HL-60 (cell line): Measurements from ENCODE around the gene UFC1.

Experiments used
- CTCF ChIP-seq: IDR thresholded peaks from one replicate; pipeline ENCODE4 v1.5.1; 2011; ENCODE audit warnings: low read length, control low read depth, inconsistent platforms; ENCODE audit not compliant: insufficient read depth
- GABPA ChIP-seq: IDR thresholded peaks from 2 replicates; pipeline ENCODE4 v1.6.1; 2012; ENCODE audit warnings: low read depth
- POLR2AphosphoS5 ChIP-seq: IDR thresholded peaks from 2 replicates; pipeline ENCODE4 v1.6.1; 2012; ENCODE audit warnings: low read depth
- SPI1 ChIP-seq: IDR thresholded peaks from 2 replicates; pipeline ENCODE4 v1.6.1; 2012; ENCODE audit warnings: low read depth, mild to moderate bottlenecking, borderline replicate concordance
- TF ChIP-seq, protein P1 (sequence below): IDR thresholded peaks from 2 replicates; pipeline ENCODE4 v1.6.1; 2012; ENCODE audit warnings: low read depth; ENCODE audit not compliant: insufficient replicate concordance

DNA sequence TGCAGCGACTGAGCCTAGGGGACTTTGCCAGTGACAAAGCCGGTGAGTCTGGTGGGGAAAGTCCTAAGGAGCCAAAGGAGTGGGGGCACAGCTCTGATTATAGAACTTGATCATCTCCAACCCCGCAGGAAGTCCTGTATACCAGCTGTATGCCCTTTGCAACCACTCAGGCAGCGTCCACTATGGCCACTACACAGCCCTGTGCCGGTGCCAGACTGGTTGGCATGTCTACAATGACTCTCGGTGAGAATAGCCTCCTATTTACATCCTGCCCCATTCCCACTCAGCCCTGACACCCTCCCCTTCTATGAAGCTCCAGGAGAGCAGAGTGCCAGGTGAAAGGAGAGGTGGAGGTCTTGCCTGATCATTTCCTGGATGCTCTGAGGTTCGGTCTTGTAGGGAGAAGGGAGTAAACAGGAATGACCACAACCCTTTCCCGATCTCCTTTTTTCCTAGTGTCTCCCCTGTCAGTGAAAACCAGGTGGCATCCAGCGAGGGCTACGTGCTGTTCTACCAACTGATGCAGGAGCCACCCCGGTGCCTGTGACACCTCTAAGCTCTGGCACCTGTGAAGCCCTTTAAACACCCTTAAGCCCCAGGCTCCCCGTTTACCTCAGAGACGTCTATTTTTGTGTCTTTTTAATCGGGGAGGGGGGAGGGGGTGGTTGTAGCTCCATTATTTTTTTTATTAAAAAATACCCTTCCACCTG lies 11.3 kb downstream of the UFC1 start:
- TF ChIP-seq CTCF (no peak), POLR2AphosphoS5 (no peak), GABPA (no peak), SPI1 (no peak)
- TF ChIP-seq, protein P1, sequence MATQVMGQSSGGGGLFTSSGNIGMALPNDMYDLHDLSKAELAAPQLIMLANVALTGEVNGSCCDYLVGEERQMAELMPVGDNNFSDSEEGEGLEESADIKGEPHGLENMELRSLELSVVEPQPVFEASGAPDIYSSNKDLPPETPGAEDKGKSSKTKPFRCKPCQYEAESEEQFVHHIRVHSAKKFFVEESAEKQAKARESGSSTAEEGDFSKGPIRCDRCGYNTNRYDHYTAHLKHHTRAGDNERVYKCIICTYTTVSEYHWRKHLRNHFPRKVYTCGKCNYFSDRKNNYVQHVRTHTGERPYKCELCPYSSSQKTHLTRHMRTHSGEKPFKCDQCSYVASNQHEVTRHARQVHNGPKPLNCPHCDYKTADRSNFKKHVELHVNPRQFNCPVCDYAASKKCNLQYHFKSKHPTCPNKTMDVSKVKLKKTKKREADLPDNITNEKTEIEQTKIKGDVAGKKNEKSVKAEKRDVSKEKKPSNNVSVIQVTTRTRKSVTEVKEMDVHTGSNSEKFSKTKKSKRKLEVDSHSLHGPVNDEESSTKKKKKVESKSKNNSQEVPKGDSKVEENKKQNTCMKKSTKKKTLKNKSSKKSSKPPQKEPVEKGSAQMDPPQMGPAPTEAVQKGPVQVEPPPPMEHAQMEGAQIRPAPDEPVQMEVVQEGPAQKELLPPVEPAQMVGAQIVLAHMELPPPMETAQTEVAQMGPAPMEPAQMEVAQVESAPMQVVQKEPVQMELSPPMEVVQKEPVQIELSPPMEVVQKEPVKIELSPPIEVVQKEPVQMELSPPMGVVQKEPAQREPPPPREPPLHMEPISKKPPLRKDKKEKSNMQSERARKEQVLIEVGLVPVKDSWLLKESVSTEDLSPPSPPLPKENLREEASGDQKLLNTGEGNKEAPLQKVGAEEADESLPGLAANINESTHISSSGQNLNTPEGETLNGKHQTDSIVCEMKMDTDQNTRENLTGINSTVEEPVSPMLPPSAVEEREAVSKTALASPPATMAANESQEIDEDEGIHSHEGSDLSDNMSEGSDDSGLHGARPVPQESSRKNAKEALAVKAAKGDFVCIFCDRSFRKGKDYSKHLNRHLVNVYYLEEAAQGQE, result no peak
